Prostate gland (tissue), 2 donors: ENCODE measurements around the gene GINS2.

Source experiments
- POLR2A ChIP-seq: fragments of 450-650 bp; IDR thresholded peaks from one replicate; pipeline ENCODE4 v1.6.1; 2016; ENCODE audit warnings: antibody characterized with exemption, mild to moderate bottlenecking
- POLR2AphosphoS5 ChIP-seq: sonication (generic); formaldehyde crosslinking; IDR thresholded peaks from one replicate; pipeline ENCODE4 v1.6.1; 2017; ENCODE audit warnings: antibody characterized with exemption
- TF ChIP-seq, protein P1 (sequence below), 4 experiments: fragments of 200-600 bp in 2 of 4; fragments of 450-650 bp in 2 of 4; sonication (generic) in 2 of 4; IDR thresholded peaks; 1 replicate in 3 of 4; 2 replicates in 1 of 4; pipeline ENCODE4 v1.5.1; 2016 to 2019; ENCODE audit warnings: antibody characterized with exemption in 4 of 4, mild to moderate bottlenecking in 2 of 4, moderate library complexity in 2 of 4

DNA sequence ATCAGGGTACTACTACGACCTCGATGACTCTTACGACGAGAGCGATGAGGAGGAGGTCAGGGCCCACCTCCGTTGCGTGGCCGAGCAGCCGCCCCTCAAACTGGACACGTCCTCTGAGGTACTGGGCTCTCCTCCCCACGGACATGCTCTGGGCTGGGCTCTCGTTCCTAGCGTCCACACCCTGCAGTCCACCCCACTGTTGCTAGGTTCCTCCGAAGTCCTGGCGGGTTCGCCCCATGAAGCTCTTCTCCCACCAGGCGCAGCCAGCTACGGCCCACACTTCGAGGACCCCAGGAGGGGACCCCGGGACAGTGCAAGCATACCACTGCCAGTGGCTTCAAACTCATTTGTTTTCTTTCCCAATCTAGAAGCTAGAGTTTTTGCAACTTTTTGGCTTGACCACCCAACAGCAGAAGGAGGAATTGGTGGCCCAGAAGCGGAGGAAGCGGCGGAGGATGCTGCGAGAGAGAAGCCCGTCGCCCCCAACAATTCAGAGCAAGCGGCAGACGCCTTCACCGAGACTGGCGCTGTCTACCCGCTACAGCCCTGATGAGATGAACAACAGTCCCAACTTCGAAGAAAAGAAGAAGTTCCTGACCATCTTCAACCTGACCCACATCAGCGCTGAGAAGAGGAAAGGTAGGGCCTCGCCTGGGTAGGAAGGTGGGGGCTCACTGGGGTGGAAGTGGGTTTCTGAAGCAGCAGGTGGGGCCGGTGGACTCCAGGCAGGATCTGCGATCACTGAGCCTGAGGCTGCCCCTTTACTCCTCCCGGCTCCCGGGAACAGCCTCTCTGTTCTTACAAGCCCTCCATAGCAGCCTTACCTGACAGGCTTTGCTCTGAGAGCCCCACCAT, 25.6 kb downstream of the GINS2 start:
- TF ChIP-seq, protein P1, sequence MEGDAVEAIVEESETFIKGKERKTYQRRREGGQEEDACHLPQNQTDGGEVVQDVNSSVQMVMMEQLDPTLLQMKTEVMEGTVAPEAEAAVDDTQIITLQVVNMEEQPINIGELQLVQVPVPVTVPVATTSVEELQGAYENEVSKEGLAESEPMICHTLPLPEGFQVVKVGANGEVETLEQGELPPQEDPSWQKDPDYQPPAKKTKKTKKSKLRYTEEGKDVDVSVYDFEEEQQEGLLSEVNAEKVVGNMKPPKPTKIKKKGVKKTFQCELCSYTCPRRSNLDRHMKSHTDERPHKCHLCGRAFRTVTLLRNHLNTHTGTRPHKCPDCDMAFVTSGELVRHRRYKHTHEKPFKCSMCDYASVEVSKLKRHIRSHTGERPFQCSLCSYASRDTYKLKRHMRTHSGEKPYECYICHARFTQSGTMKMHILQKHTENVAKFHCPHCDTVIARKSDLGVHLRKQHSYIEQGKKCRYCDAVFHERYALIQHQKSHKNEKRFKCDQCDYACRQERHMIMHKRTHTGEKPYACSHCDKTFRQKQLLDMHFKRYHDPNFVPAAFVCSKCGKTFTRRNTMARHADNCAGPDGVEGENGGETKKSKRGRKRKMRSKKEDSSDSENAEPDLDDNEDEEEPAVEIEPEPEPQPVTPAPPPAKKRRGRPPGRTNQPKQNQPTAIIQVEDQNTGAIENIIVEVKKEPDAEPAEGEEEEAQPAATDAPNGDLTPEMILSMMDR (IDR thresholded peaks at IDR 0.05) = no peak
- TF ChIP-seq POLR2A (no peak), POLR2AphosphoS5 (no peak)
